Stimulated activated CD8-positive, alpha-beta memory T cell treated with anti-CD3 and anti-CD28 coated beads, Interleukin-15, amount 100 ng/mL, for 1 hour (primary cell): Measurements from ENCODE around the gene SLC26A6.

Experiments used
- DNase-seq: peaks from one replicate; pipeline ENCODE4 v3.0.0-alpha.2; 2020; ENCODE audit warnings: low read depth

SLC26A6 gene

GRCh38 chr3:48599077-48599501 is 36.2 kb downstream of the SLC26A6 start:
- no peak for DNase-seq

- no peak for DNase-seq
Observed at GRCh38 chr3:48598323-48599076, 36.8 kb downstream of the SLC26A6 start.

- DNase-seq, result no peak
Observed at GRCh38 chr3:48597408-48597800, 37.9 kb downstream of the SLC26A6 start.

GRCh38 chr3:48596676-48597407 is 38.4 kb downstream of the SLC26A6 start:
- DNase-seq, result no peak

- DNase-seq, result no peak
Observed at GRCh38 chr3:48596157-48596556, 39.1 kb downstream of the SLC26A6 start.

- no peak for DNase-seq
Observed at GRCh38 chr3:48595526-48596121, 39.6 kb downstream of the SLC26A6 start.

GRCh38 chr3:48595075-48595525 is 40.2 kb downstream of the SLC26A6 start, which contains the start of gene COL7A1:
TSS of gene COL7A1 (minus strand) at chr3:48595329. CDS start at chr3:48595159, 170 bp downstream.
- DNase-seq, result no peak

- no peak for DNase-seq
Observed at GRCh38 chr3:48594417-48595049, 40.7 kb downstream of the SLC26A6 start.

- no peak for DNase-seq
Observed at GRCh38 chr3:48593337-48593736, 41.9 kb downstream of the SLC26A6 start.

GRCh38 chr3:48592519-48593087 is 42.7 kb downstream of the SLC26A6 start:
- no peak for DNase-seq

- DNase-seq, result no peak
Observed at GRCh38 chr3:48591886-48592518, 43.3 kb downstream of the SLC26A6 start.

- DNase-seq, result no peak
Observed at GRCh38 chr3:48591436-48591835, 43.8 kb downstream of the SLC26A6 start.

GRCh38 chr3:48588230-48588629 is 47.0 kb downstream of the SLC26A6 start:
- no peak for DNase-seq

- no peak for DNase-seq
Observed at GRCh38 chr3:48587686-48588085, 47.6 kb downstream of the SLC26A6 start.

- no peak for DNase-seq
Observed at GRCh38 chr3:48585411-48585810, 49.9 kb downstream of the SLC26A6 start.

GRCh38 chr3:48584836-48585235 is 50.4 kb downstream of the SLC26A6 start:
- DNase-seq, result no peak

- DNase-seq, result no peak
Observed at GRCh38 chr3:48581621-48582481, 53.4 kb downstream of the SLC26A6 start.

- no peak for DNase-seq
Observed at GRCh38 chr3:48576647-48577046, 58.6 kb downstream of the SLC26A6 start.
